Activated CD8-positive, alpha-beta T cell treated with anti-CD3 and anti-CD28 coated beads, Interleukin-2, amount 10 ng/mL, durations not matched to agents 7 days and 5 days (primary cell): Measurements from ENCODE around the gene RLN1. TPM values are rescaled to one million over a fixed set of nuclear protein-coding genes. Genes with fewer than 3 reads are reported as not detected.
"Not testable (repeated sequence)": the region's sequence is repeated elsewhere in the genome, so short reads cannot be mapped to it uniquely, and the experiment has no call there.

Experiments used
- ATAC-seq: fragments of 150-1000 bp; cut with Tn5 transposase; one replicate; pipeline ENCODE4 v1.10.0; 2021; ENCODE audit warnings: moderate library complexity
- CTCF ChIA-PET: fragments of 350-600 bp; sonication (Branson Sonifier 250); formaldehyde crosslinking; loops from one replicate; lab custom pipeline; 2021; ENCODE audit warnings: antibody characterized with exemption; lab: Charles Lee
- POLR2A ChIA-PET: fragments of 350-600 bp; sonication (Branson Sonifier 250); formaldehyde crosslinking; loops from one replicate; lab custom pipeline; 2021; ENCODE audit warnings: antibody characterized with exemption; lab: Charles Lee
- DNase-seq: peaks from one replicate; pipeline ENCODE4 v3.0.0-alpha.2; 2020
- H3K27ac Mint-ChIP-seq: one replicate; pipeline ENCODE4 v1.8.0; 2021; ENCODE audit warnings: mild to moderate bottlenecking, mixed read lengths
- H3K27me3 Mint-ChIP-seq: one replicate; pipeline ENCODE4 v1.8.0; 2021; ENCODE audit warnings: low read depth, mixed read lengths
- H3K36me3 Mint-ChIP-seq: one replicate; pipeline ENCODE4 v1.8.0; 2021; ENCODE audit warnings: low read depth, mixed read lengths
- H3K4me1 Mint-ChIP-seq: one replicate; pipeline ENCODE4 v1.8.0; 2021; ENCODE audit warnings: low read depth, mixed read lengths
- H3K4me3 Mint-ChIP-seq: one replicate; pipeline ENCODE4 v1.8.0; 2021; ENCODE audit warnings: mild to moderate bottlenecking, mixed read lengths
- H3K9me3 Mint-ChIP-seq: one replicate; pipeline ENCODE4 v1.8.0; 2022; ENCODE audit warnings: mixed read lengths; ENCODE audit not compliant: insufficient read depth
- total RNA-seq, 2 experiments: library from RNA; stranded (reverse); gene quantifications; one replicate each; pipeline ENCODE4 v1.2.3, GENCODE V29; 2021

Gene RLN1
- total RNA-seq, result 1 to 10 TPM; 1.3 to 1.5 TPM

DNA sequence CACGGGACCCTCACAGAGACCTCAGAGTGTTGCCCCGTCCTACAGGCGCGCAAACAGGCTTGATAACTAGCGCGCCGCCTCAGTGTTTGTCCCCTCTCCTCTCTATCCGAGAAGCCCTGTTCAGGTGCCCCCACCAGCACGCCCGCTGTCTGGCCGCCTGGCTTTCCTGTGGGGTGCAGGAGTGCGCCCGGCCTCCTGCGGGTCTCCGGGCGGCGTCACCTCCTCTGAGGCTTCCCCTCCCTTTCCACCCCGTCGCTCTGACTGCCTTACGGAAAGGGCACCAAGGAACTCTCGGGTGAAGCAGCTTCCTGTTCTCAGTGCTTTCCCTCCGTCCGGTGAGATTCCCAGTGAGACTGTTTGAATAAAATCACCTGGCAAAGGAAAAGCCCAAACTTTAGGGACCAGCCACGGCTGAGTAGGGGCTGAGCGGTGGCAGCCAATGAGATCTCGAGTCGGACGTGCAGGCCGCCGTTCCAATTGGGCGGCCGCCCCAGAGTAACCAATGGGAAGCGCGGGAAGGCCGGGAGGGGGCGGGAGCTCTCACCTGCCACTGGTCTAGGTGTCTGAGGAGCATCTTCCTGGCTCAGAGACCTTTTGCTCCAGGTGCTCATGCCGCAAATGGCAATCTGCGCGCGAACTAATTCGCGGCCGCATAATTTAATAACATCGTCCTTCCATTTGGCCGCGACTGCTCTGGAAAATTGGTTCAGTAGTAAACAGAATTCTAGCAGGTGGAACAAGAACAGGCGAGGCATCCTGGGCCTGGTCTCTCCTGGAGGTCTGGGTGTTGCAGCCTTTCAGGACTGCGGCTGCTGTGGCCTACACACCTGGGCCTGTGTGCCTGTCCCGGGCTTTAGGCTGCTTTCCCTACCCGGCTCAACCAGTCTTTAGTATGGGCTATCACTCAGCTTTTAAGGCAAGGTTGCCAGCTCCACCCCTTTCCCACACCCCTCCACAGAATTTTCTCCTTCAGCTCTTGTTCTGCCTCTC is at the start of gene RLN1:
Gene RLN1 (minus strand): TSS at position 885 of the 990 bp plus-strand sequence. CDS start 130 bp downstream, at position 755.
- H3K27me3 Mint-ChIP-seq, H3K9me3 Mint-ChIP-seq, H3K36me3 Mint-ChIP-seq, POLR2A ChIA-PET: not testable (repeated sequence)
- CTCF ChIA-PET, result interaction anchor here (0.6 kb wide), 1 partner anchor 14 kb away, joined by 3 read pairs; no protein-coding TSS in a partner anchor
- Mint-ChIP-seq H3K4me1 (peaks cover 31% of the 10 kb centered on the region), H3K4me3 (peak within 1 kb of the TSS; percentile 62), H3K27ac (peak within 1 kb of the TSS; percentile 64)
- peak; percentile 23 for DNase-seq
- peak; percentile 99 for ATAC-seq

- peaks cover 22% of the 10 kb centered on the region for H3K4me1 Mint-ChIP-seq
- no peak overlapping the region for H3K27ac Mint-ChIP-seq
- H3K4me3 Mint-ChIP-seq, result no peak overlapping the region
- peaks cover 3% of the 10 kb centered on the region for H3K36me3 Mint-ChIP-seq
- POLR2A ChIA-PET, result no interaction called here
- CTCF ChIA-PET, result no interaction called here
- peak; percentile 60 for ATAC-seq
- H3K27me3 Mint-ChIP-seq, result no peaks in the 10 kb centered on the region
- H3K9me3 Mint-ChIP-seq, result no peaks in the 10 kb centered on the region
- DNase-seq, result peak; percentile 58
Measured at GRCh38 chr9:5389109-5389732, 49.5 kb upstream of the RLN1 start.

- H3K36me3 Mint-ChIP-seq, result peaks cover 3% of the 10 kb centered on the region
- CTCF ChIA-PET, result no interaction called here
- no peaks in the 10 kb centered on the region for H3K9me3 Mint-ChIP-seq
- H3K4me1 Mint-ChIP-seq, result peaks cover 22% of the 10 kb centered on the region
- no peak overlapping the region for H3K27ac Mint-ChIP-seq
- POLR2A ChIA-PET, result no interaction called here
- ATAC-seq (no peak), DNase-seq (no peak)
- no peaks in the 10 kb centered on the region for H3K27me3 Mint-ChIP-seq
- no peak overlapping the region for H3K4me3 Mint-ChIP-seq
Measured at GRCh38 chr9:5388026-5388819, 48.5 kb upstream of the RLN1 start.

DNA sequence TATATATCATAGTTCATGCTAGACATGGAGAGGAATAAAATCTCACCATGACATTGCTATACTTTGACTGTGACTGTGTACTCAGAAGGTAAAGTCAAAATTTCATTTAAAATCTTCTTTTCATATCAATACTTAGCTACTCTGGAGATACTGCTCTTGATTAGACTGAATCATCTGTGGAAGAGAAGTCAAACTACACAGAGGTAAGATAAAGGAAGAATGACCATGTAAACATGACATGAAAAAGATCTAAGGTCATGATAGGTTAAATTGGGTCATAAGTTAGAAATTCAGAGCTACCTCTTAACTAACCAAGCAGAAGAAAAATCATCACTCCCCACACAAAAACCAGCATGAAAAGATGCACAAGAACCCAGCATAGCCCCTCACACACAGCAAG is 44.8 kb upstream of the RLN1 start:
- no peaks in the 10 kb centered on the region for H3K9me3 Mint-ChIP-seq
- POLR2A ChIA-PET, result no interaction called here
- no peak overlapping the region for H3K27ac Mint-ChIP-seq
- H3K36me3 Mint-ChIP-seq, result peaks cover 12% of the 10 kb centered on the region
- peaks cover 17% of the 10 kb centered on the region for H3K4me1 Mint-ChIP-seq
- CTCF ChIA-PET, result interaction anchor here (1.1 kb wide), 1 partner anchor 40 kb away, joined by 3 read pairs; no protein-coding TSS in a partner anchor
- DNase-seq (no peak), ATAC-seq (no peak)
- no peaks in the 10 kb centered on the region for H3K27me3 Mint-ChIP-seq
- no peak overlapping the region for H3K4me3 Mint-ChIP-seq

DNA sequence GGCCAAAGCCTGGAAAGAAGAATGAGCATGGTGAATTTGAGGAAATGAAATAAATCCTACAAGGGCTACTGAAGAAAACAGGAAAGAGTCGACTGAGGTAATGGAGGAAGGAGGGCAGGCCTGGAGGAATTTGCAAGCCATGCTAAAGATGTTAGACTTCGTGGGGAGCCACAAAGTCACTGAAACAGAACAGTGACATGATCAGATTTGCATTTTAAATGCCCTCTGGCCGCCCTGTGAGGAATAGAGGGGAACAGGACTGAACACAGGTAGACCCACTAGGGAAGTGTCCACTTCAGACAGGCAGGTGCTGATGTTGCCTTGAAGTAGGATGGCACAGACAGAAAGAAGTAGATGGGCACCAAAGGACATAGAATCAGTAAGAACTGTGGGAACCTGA is 42.8 kb upstream of the RLN1 start:
- Mint-ChIP-seq H3K27me3 (no peaks in the 10 kb centered on the region), H3K27ac (peak overlapping the region; percentile 2), H3K4me3 (no peak overlapping the region), H3K4me1 (peaks cover 8% of the 10 kb centered on the region), H3K36me3 (peaks cover 12% of the 10 kb centered on the region), H3K9me3 (no peaks in the 10 kb centered on the region)
- DNase-seq (no peak), ATAC-seq (no peak)
- POLR2A ChIA-PET, result no interaction called here
- CTCF ChIA-PET, result no interaction called here

DNA sequence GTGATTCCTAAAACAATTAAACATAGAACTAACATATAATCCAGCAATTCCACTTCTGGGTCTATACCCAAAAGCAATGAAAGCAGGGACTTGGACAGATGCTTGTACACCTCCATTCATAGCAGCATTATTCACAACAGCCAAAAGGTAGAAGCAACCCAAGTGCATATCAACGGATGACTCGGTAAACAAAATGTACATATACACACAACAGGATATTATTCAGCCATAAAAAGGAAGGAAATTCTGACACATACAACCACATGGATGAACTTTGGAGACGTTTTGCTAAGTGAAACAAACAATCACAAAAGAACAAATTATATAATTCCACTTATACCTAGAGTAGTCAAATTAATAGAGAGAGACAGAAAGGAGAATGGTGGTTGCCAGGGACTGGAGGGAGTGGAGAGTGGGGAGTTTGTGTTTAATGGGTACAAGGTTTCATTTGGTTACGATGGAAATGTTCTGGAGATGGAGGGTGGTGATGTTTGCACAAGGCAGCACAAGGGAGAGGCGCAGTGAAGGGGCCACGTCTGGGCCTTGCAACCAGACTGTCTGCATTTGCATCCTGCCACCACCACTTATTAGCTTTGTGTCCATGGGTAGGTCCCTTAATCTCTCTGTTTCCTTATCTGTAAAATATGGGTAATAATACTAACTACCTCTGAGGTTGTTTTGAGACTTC is 36.3 kb upstream of the RLN1 start:
- H3K9me3 Mint-ChIP-seq, result no peaks in the 10 kb centered on the region
- POLR2A ChIA-PET, result no interaction called here
- H3K4me3 Mint-ChIP-seq, result no peak overlapping the region
- peaks cover 21% of the 10 kb centered on the region for H3K4me1 Mint-ChIP-seq
- H3K27ac Mint-ChIP-seq, result peak overlapping the region; percentile 33
- H3K27me3 Mint-ChIP-seq, result no peaks in the 10 kb centered on the region
- CTCF ChIA-PET, result no interaction called here
- H3K36me3 Mint-ChIP-seq, result peaks cover 12% of the 10 kb centered on the region
- DNase-seq, result no peak
- no peak for ATAC-seq

GRCh38 chr9:5375091-5375490 is 35.4 kb upstream of the RLN1 start:
- no peak overlapping the region for H3K4me3 Mint-ChIP-seq
- no peaks in the 10 kb centered on the region for H3K9me3 Mint-ChIP-seq
- ChIA-PET CTCF (interaction anchor here (1.2 kb wide), 1 partner anchor 10 kb away, joined by 4 read pairs; no protein-coding TSS in a partner anchor), POLR2A (no interaction called here)
- ATAC-seq (no peak), DNase-seq (no peak)
- H3K36me3 Mint-ChIP-seq, result peaks cover 8% of the 10 kb centered on the region
- no peak overlapping the region for H3K27ac Mint-ChIP-seq
- H3K4me1 Mint-ChIP-seq, result peaks cover 21% of the 10 kb centered on the region
- no peaks in the 10 kb centered on the region for H3K27me3 Mint-ChIP-seq

DNA sequence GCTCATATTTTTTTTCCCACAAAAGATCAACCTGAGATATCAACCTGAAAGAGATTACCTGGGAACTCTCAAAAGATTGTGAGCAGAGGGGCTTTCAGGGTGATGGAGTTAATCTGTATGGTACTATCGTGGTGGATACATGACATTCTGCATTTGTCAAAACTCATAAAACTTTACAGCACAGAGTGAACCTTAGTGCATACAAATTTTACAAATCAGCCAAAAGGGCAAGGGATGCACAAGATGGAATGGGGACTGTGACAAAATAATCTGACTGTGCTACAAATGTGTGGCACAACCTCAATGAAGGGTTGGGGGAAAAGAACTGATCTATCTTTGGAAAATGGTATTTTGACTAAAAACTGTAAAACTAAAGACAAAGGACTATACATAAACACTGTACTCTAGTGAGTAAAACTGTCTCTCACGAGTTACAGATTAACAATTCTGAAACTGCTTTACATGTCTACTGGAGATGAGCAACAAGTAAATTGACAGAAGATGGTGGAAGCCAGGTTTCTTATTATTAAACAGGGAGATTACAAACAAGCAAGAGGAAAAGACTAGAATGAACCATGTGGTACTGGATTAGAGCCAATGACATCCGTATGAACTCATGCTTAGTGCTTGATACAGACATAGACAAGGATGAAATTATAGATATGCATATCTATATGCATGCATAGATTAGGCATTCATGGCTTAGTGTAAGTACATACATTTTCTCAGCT is 24.8 kb upstream of the RLN1 start:
- ChIA-PET POLR2A (no interaction called here), CTCF (interaction anchor here (1.6 kb wide), 1 partner anchor 10 kb away, joined by 4 read pairs; no protein-coding TSS in a partner anchor)
- ATAC-seq, result no peak
- Mint-ChIP-seq H3K4me3 (no peak overlapping the region), H3K9me3 (peaks cover 8% of the 10 kb centered on the region), H3K36me3 (peaks cover 19% of the 10 kb centered on the region), H3K27ac (no peak overlapping the region), H3K27me3 (no peaks in the 10 kb centered on the region), H3K4me1 (no peaks in the 10 kb centered on the region)
- DNase-seq, result no peak

DNA sequence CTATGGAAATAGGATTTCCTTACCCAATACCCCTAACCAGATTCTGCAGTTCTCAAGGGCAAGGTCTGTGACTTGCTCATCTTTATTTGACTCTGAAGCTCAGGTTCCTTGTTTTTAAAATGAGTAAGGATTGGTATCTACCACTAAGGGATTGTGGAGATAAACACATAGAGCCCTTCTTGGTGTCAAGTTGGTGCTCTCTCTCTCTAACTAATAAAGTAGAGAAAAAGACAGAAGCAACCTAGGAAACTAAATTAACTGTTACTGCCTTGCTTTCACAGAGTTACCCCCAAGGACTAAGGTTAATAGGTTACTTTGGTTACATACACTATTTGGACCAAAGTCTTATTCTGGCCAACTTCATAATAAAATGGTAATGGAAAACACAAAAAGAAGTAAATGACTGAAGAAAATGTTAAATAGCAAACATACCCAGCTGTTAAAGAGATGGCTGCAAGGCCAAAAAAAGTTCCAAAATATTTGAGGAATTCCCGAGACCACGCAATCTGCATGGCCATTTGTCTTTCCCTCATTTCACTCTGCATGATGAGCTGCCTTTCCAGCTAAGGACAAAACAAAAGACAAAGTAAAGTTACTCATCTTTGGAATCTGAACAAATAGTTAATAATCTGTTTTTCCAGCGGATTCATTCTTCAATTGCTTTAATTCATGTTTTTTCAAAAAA is 21.8 kb upstream of the RLN1 start:
- Mint-ChIP-seq H3K4me3 (no peak overlapping the region), H3K27ac (no peak overlapping the region), H3K9me3 (no peaks in the 10 kb centered on the region), H3K36me3 (peaks cover 27% of the 10 kb centered on the region), H3K27me3 (no peaks in the 10 kb centered on the region), H3K4me1 (no peaks in the 10 kb centered on the region)
- DNase-seq (no peak), ATAC-seq (no peak)
- CTCF ChIA-PET, result interaction anchor here (1.3 to 2.3 kb wide), 3 partner anchors 9 to 228 kb away, joined by 3 to 5 read pairs (median 4); no protein-coding TSS in a partner anchor
- POLR2A ChIA-PET, result no interaction called here

DNA sequence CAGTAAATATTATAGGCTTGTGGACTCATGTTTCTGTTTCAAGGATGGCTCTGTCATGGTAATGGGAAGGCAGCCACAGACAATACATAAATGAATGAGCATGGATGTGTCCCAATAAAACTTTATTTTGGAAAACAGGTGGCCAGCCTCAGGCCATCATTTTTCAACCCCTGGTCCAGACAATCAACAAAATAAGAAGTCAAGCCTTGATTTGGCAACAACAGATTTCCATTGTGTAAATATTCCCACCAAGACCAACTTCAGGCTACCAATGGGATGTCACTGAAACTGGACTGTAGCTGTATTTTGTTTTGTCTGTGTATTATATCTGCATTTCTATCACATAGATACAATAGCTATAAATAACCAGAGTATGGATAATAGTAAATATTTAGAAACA is 20.7 kb upstream of the RLN1 start:
- no peak for ATAC-seq
- POLR2A ChIA-PET, result no interaction called here
- Mint-ChIP-seq H3K4me1 (no peaks in the 10 kb centered on the region), H3K27me3 (no peaks in the 10 kb centered on the region), H3K36me3 (peaks cover 27% of the 10 kb centered on the region), H3K4me3 (no peak overlapping the region), H3K9me3 (no peaks in the 10 kb centered on the region), H3K27ac (no peak overlapping the region)
- DNase-seq, result no peak
- CTCF ChIA-PET, result interaction anchor here (1.3 to 2.3 kb wide), 2 partner anchors 10 to 53 kb away, joined by 3 to 5 read pairs; no protein-coding TSS in a partner anchor
